Activated B cell treated with CpG ODN at 0.5 μM for 24 hours (primary cell): ENCODE measurements around the gene LTB4R2. TPM values are rescaled to one million over a fixed set of nuclear protein-coding genes. Genes with fewer than 3 reads are reported as not detected.

Experiments used
- ATAC-seq: fragments of 200-7000 bp; cut with Tn5 transposase; one replicate; pipeline ENCODE4 v1.10.0; 2021; ENCODE audit warnings: low read depth, mild to moderate bottlenecking, moderate library complexity
- CTCF ChIA-PET: fragments of 350-600 bp; sonication (Branson Sonifier 250); formaldehyde crosslinking; loops from one replicate; lab custom pipeline; 2021; ENCODE audit warnings: antibody characterized with exemption; lab: Charles Lee
- POLR2A ChIA-PET: fragments of 350-600 bp; sonication (Branson Sonifier 250); formaldehyde crosslinking; loops from one replicate; lab custom pipeline; 2021; ENCODE audit warnings: antibody characterized with exemption; lab: Charles Lee
- DNase-seq: peaks from one replicate; pipeline ENCODE4 v3.0.0; 2022
- H3K27ac Mint-ChIP-seq: one replicate; pipeline ENCODE4 v1.8.0; 2020; ENCODE audit warnings: mixed read lengths
- H3K27me3 Mint-ChIP-seq: one replicate; pipeline ENCODE4 v1.8.0; 2021; ENCODE audit warnings: mixed read lengths
- H3K36me3 Mint-ChIP-seq: one replicate; pipeline ENCODE4 v1.8.0; 2021; ENCODE audit warnings: low read depth, mixed read lengths
- H3K4me1 Mint-ChIP-seq: one replicate; pipeline ENCODE4 v1.8.0; 2021; ENCODE audit warnings: mixed read lengths
- H3K4me3 Mint-ChIP-seq: one replicate; pipeline ENCODE4 v1.8.0; 2020; ENCODE audit warnings: mild to moderate bottlenecking, mixed read lengths
- H3K9me3 Mint-ChIP-seq: one replicate; pipeline ENCODE4 v1.8.0; 2020; ENCODE audit warnings: mixed read lengths
- intact Hi-C: fragments of 100-400 bp; cut with micrococcal nuclease; formaldehyde crosslinking; loops from one replicate; pipeline ENCODE4 v1.15.1; 2024
- total RNA-seq: library from RNA; stranded (reverse); gene quantifications from 2 replicates; pipeline ENCODE4 v1.2.3, GENCODE V29; 2022
- TF ChIP-seq, protein P1 (sequence below): fragments of 200-600 bp; IDR thresholded peaks from one replicate; pipeline ENCODE4 v1.8.0; 2022; ENCODE audit warnings: antibody characterized with exemption, mild to moderate bottlenecking

Gene LTB4R2
- total RNA-seq, 1 donor from 2014 or later: 9.1 TPM

DNA sequence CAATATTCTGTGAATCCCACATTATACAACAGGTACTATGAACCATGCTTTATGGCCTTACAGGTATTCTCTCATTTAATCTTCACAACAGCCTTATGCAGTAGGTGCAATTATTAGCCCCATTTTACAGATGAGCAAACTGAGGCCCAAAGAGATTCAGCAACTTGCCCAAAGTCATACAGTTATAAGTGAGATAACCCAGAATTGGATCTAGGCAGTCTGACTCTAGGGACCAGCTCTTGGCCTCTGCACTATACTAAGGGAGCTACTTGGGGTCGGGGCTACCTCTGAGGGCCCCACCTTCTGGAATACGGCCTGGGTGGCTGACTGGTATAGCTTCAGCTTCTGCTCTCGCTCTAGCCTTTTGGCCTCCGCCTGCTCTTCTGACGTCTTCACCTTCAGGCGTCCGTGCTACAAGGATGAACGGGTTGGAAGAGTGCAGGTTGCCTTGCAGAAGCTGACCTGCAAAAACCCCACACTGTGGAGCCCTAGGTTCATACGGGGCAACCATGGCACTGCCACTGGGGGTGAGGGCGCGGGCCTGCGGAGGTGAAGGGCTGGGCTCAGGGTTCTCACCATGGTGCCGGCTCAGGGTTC is 39.3 kb upstream of the LTB4R2 start:
- Mint-ChIP-seq H3K27me3 (no peaks in the 10 kb centered on the region), H3K9me3 (no peaks in the 10 kb centered on the region), H3K4me1 (peaks cover 55% of the 10 kb centered on the region), H3K4me3 (peak overlapping the region; percentile 90), H3K36me3 (peaks cover 40% of the 10 kb centered on the region), H3K27ac (peak overlapping the region; percentile 94)
- ChIA-PET CTCF (interaction anchor here (0.6 to 2.5 kb wide), 14 partner anchors 9 to 159 kb away, joined by 3 to 30 read pairs (median 4); partner anchors contain the start of genes CBLN3, DHRS1, KHNYN and MDP1), POLR2A (interaction anchor here (0.6 to 9.8 kb wide), 28 partner anchors 8 to 175 kb away, joined by 3 to 175 read pairs (median 7); partner anchors contain the start of genes CBLN3, CHMP4A, DCAF11 and DHRS1)
- TF ChIP-seq, protein P1, sequence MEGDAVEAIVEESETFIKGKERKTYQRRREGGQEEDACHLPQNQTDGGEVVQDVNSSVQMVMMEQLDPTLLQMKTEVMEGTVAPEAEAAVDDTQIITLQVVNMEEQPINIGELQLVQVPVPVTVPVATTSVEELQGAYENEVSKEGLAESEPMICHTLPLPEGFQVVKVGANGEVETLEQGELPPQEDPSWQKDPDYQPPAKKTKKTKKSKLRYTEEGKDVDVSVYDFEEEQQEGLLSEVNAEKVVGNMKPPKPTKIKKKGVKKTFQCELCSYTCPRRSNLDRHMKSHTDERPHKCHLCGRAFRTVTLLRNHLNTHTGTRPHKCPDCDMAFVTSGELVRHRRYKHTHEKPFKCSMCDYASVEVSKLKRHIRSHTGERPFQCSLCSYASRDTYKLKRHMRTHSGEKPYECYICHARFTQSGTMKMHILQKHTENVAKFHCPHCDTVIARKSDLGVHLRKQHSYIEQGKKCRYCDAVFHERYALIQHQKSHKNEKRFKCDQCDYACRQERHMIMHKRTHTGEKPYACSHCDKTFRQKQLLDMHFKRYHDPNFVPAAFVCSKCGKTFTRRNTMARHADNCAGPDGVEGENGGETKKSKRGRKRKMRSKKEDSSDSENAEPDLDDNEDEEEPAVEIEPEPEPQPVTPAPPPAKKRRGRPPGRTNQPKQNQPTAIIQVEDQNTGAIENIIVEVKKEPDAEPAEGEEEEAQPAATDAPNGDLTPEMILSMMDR: no peak
- intact Hi-C loops: loop anchor here (1.0 to 5.0 kb wide), 10 partner anchors 9 to 156 kb away; partner anchors contain the start of genes DCAF11, GMPR2, MDP1 and NEDD8
- ATAC-seq (no peak), DNase-seq (no peak)

DNA sequence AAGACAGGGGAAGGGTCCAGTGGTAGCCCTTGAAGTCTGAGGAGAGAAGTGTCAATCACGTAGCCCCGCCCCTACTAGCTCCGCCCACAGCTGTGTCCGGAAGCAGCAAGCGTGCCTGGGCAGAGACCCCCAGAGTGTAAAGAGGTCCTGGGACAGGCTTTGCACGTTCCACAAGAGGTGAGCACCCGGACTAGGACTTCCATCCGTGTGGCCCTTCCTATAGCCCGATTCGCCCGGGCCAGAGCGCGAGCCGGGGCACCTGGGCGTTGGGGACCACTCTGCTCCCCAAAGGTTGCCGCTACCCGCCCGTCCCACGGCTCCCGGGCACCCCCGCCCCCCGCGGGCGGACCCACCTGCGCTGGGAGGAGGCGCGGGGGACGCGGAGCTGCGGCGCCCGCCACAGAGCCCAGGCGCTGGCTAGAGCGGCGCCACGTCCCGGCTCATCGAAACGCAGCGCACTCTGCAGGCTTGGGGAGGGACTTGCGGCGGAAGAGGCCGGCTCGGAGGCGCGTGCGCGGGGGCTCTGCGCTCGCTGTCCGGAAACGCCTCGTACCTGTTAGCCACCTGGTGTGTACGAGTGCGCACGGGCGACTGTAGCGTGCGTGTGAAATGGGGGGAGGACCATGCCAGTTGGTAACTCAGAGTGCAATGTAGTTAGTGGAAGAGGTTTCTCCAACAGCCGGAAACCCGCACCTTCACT is 38.7 kb upstream of the LTB4R2 start, which contains the start of gene RABGGTA:
TSS of gene RABGGTA (minus strand) at position 464 of the 700 bp plus-strand sequence. CDS start 482 bp downstream, outside the sequence.
- intact Hi-C loops: loop anchor here (1.0 to 5.0 kb wide), 10 partner anchors 8 to 157 kb away; partner anchors contain the start of genes DCAF11, GMPR2, MDP1 and NEDD8
- Mint-ChIP-seq H3K36me3 (peaks cover 34% of the 10 kb centered on the region), H3K27ac (peak within 1 kb of the TSS; percentile 96), H3K27me3 (no peaks in the 10 kb centered on the region), H3K9me3 (no peaks in the 10 kb centered on the region), H3K4me1 (peaks cover 57% of the 10 kb centered on the region), H3K4me3 (peak within 1 kb of the TSS; percentile 90)
- ATAC-seq (peak; percentile 83), DNase-seq (peak; percentile 88)
- TF ChIP-seq, protein P1: no peak
- ChIA-PET POLR2A (interaction anchor here (0.6 to 9.8 kb wide), 29 partner anchors 9 to 176 kb away, joined by 3 to 175 read pairs (median 7); partner anchors contain the start of genes CBLN3, CHMP4A, DCAF11 and DHRS1), CTCF (interaction anchor here (0.6 to 2.5 kb wide), 15 partner anchors 8 to 158 kb away, joined by 3 to 30 read pairs (median 4); partner anchors contain the start of genes CBLN3, DHRS1, KHNYN and MDP1)

DNA sequence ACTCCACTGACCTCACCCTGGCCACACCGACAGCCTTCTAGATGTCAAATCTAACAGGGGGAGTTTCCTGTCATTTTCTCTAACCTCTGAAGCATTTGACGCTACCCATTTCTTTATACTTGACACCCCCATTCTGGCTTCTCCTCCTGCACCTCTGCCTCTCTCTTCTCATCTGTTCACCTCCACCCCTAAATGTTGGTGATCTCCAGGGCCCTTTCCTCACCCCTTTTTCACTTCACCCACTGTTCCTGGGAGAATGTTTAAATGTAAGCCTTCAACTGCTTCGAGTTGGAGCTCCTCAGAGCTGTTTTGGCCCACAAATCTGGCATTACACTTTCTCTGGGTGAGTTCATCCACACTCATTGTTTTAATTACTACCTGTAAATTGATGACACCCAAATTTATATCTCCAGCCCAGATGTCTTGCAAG is 38.1 kb upstream of the LTB4R2 start:
- Mint-ChIP-seq H3K9me3 (no peaks in the 10 kb centered on the region), H3K36me3 (peaks cover 29% of the 10 kb centered on the region), H3K27ac (peak overlapping the region; percentile 96), H3K27me3 (no peaks in the 10 kb centered on the region), H3K4me3 (peak overlapping the region; percentile 90), H3K4me1 (peaks cover 62% of the 10 kb centered on the region)
- TF ChIP-seq, protein P1: no peak
- ChIA-PET POLR2A (interaction anchor here (0.7 to 9.8 kb wide), 25 partner anchors 9 to 260 kb away, joined by 3 to 175 read pairs (median 7); partner anchors contain the start of genes CBLN3, CHMP4A, DHRS1 and GMPR2), CTCF (interaction anchor here (0.6 to 2.5 kb wide), 12 partner anchors 8 to 1143 kb away, joined by 3 to 30 read pairs (median 4); partner anchors contain the start of genes TINF2 and TM9SF1)
- DNase-seq (no peak), ATAC-seq (no peak)
- intact Hi-C loops: loop anchor here (1.0 to 5.0 kb wide), 10 partner anchors 7 to 158 kb away; partner anchors contain the start of genes DCAF11, GMPR2, MDP1 and NEDD8

DNA sequence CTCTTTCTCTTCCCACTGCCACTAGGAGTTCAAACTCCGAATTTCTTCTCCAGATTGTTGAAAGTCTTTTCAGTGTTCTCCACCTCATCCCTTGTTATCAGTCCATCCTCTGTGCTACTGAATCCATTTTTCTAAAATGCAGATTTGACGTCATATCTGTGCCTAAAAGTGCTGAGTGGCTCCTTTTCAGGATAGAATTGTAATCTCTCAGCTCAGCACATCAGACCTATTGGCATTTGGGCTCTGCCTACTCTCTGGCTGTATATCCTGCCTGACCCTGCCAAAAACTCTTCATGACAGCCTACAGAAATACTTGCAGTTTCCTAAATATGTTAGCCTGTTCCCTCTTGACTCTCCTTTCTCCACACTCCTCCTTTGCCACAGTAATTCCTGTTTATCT is 37.5 kb upstream of the LTB4R2 start:
- TF ChIP-seq, protein P1: no peak
- no peaks in the 10 kb centered on the region for H3K27me3 Mint-ChIP-seq
- ATAC-seq (no peak), DNase-seq (no peak)
- peak overlapping the region; percentile 96 for H3K27ac Mint-ChIP-seq
- peak overlapping the region; percentile 90 for H3K4me3 Mint-ChIP-seq
- no peaks in the 10 kb centered on the region for H3K9me3 Mint-ChIP-seq
- intact Hi-C loops: loop anchor here (5.0 kb wide), 2 partner anchors 40 to 95 kb away; partner anchors contain the start of genes GMPR2, NEDD8 and NFATC4
- peaks cover 68% of the 10 kb centered on the region for H3K4me1 Mint-ChIP-seq
- peaks cover 23% of the 10 kb centered on the region for H3K36me3 Mint-ChIP-seq
- ChIA-PET CTCF (interaction anchor here (0.6 to 2.5 kb wide), 5 partner anchors 25 to 1143 kb away, joined by 3 to 30 read pairs (median 5); partner anchors contain the start of gene TINF2), POLR2A (interaction anchor here (0.7 to 9.8 kb wide), 11 partner anchors 8 to 261 kb away, joined by 3 to 175 read pairs (median 18); partner anchors contain the start of genes CBLN3, CHMP4A, DHRS1 and IRF9)
